ENCODE results near the gene DNAJC5.

DNA sequence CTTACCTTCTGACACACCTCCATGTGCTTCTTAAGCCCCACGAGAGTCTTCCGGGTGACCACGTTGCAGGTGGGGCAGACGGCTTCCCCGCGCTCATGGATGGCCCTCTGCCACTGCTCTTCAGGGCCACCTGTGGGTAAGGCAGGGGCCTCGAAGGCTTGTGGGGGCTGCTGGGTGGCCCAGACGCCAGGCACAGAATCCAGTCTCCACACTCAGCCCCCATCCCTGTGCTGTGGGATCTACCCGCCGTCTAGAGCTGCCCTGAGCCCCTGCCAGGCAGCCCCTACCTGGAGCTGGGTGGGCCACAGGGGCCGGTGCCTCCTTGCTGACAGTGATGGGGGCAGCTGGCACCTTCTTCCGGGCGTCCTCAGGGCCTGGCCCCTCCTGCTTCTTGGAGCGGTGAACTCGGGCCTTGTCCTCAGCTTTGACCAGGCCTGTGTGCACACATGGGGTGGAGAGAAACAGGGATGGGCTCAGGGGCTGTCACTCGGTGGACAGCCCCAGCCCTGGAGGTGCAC is 68.9 kb downstream of the DNAJC5 start:
- TF ChIP-seq, protein P1, sequence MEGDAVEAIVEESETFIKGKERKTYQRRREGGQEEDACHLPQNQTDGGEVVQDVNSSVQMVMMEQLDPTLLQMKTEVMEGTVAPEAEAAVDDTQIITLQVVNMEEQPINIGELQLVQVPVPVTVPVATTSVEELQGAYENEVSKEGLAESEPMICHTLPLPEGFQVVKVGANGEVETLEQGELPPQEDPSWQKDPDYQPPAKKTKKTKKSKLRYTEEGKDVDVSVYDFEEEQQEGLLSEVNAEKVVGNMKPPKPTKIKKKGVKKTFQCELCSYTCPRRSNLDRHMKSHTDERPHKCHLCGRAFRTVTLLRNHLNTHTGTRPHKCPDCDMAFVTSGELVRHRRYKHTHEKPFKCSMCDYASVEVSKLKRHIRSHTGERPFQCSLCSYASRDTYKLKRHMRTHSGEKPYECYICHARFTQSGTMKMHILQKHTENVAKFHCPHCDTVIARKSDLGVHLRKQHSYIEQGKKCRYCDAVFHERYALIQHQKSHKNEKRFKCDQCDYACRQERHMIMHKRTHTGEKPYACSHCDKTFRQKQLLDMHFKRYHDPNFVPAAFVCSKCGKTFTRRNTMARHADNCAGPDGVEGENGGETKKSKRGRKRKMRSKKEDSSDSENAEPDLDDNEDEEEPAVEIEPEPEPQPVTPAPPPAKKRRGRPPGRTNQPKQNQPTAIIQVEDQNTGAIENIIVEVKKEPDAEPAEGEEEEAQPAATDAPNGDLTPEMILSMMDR (IDR thresholded peaks at IDR 0.05) = no peak
- TF ChIP-seq EP300 (IDR thresholded peaks at IDR 0.05) (no peak), POLR2A (IDR thresholded peaks at IDR 0.05) (no peak)

Data from ovary (tissue), 3 donors.